ENCODE measurements around the gene ADK. TPM values are rescaled to one million over a fixed set of nuclear protein-coding genes. Genes with fewer than 3 reads are reported as not detected.
"Not testable (repeated sequence)": the region's sequence is repeated elsewhere in the genome, so short reads cannot be mapped to it uniquely, and the experiment has no call there.

The ADK gene
- total RNA-seq, 1 donor from 2014 or later, result 64.5 TPM

GRCh38 chr10:74434547-74434946 lies 283.5 kb downstream of the ADK start:
- Mint-ChIP-seq H3K9me3 (no peaks in the 10 kb centered on the region), H3K4me1 (ENCODE audit: low read depth) (peaks cover 5% of the 10 kb centered on the region), H3K27ac (no peak overlapping the region), H3K27me3 (ENCODE audit: low read depth) (no peaks in the 10 kb centered on the region), H3K4me3 (ENCODE audit: low read depth) (no peak overlapping the region), H3K36me3 (ENCODE audit: low read depth) (peaks cover 17% of the 10 kb centered on the region)
- DNase-seq (ENCODE audit: low spot score), result no peak
- intact Hi-C loops (cut with micrococcal nuclease), result no loop called here

GRCh38 chr10:74436523-74437170 lies 285.6 kb downstream of the ADK start:
- Mint-ChIP-seq H3K4me3 (ENCODE audit: low read depth) (no peak overlapping the region), H3K27me3 (ENCODE audit: low read depth) (no peaks in the 10 kb centered on the region), H3K9me3 (no peaks in the 10 kb centered on the region), H3K27ac (no peak overlapping the region), H3K36me3 (ENCODE audit: low read depth) (peaks cover 10% of the 10 kb centered on the region), H3K4me1 (ENCODE audit: low read depth) (peaks cover 5% of the 10 kb centered on the region)
- DNase-seq (ENCODE audit: low spot score), result no peak
- intact Hi-C loops (cut with micrococcal nuclease), result no loop called here

GRCh38 chr10:74437822-74438221 lies 286.8 kb downstream of the ADK start:
- H3K36me3 Mint-ChIP-seq (ENCODE audit: low read depth), result peaks cover 10% of the 10 kb centered on the region
- no peak overlapping the region for H3K4me3 Mint-ChIP-seq (ENCODE audit: low read depth)
- H3K9me3 Mint-ChIP-seq, result no peaks in the 10 kb centered on the region
- no peak for DNase-seq (ENCODE audit: low spot score)
- peaks cover 5% of the 10 kb centered on the region for H3K4me1 Mint-ChIP-seq (ENCODE audit: low read depth)
- H3K27ac Mint-ChIP-seq, result no peak overlapping the region
- intact Hi-C loops (cut with micrococcal nuclease), result no loop called here
- H3K27me3 Mint-ChIP-seq (ENCODE audit: low read depth), result no peaks in the 10 kb centered on the region

- H3K27me3 Mint-ChIP-seq (ENCODE audit: low read depth), result no peaks in the 10 kb centered on the region
- H3K4me1 Mint-ChIP-seq (ENCODE audit: low read depth), result peaks cover 5% of the 10 kb centered on the region
- H3K9me3 Mint-ChIP-seq, result no peaks in the 10 kb centered on the region
- no peak overlapping the region for H3K27ac Mint-ChIP-seq
- intact Hi-C loops (cut with micrococcal nuclease), result no loop called here
- no peak for DNase-seq (ENCODE audit: low spot score)
- H3K36me3 Mint-ChIP-seq (ENCODE audit: low read depth), result peaks cover 8% of the 10 kb centered on the region
- H3K4me3 Mint-ChIP-seq (ENCODE audit: low read depth), result no peak overlapping the region
Observed at GRCh38 chr10:74439213-74439612, 288.2 kb downstream of the ADK start.

- H3K4me3 Mint-ChIP-seq (ENCODE audit: low read depth), result no peak overlapping the region
Observed at GRCh38 chr10:74445493-74445892, 294.5 kb downstream of the ADK start.

GRCh38 chr10:74450602-74451001 lies 299.6 kb downstream of the ADK start:
- Mint-ChIP-seq H3K36me3 (ENCODE audit: low read depth) (peaks cover 11% of the 10 kb centered on the region), H3K9me3 (no peaks in the 10 kb centered on the region), H3K27ac (no peak overlapping the region), H3K4me3 (ENCODE audit: low read depth) (no peak overlapping the region), H3K4me1 (ENCODE audit: low read depth) (peaks cover 4% of the 10 kb centered on the region), H3K27me3 (ENCODE audit: low read depth) (no peaks in the 10 kb centered on the region)
- intact Hi-C loops (cut with micrococcal nuclease), result no loop called here
- no peak for DNase-seq (ENCODE audit: low spot score)

More at GRCh38 chr10:74445493-74445892, 294.5 kb downstream of the ADK start:
- Mint-ChIP-seq H3K27ac (no peak overlapping the region), H3K36me3 (ENCODE audit: low read depth) (no peaks in the 10 kb centered on the region), H3K9me3 (no peaks in the 10 kb centered on the region), H3K4me1 (ENCODE audit: low read depth) (peaks cover 3% of the 10 kb centered on the region), H3K27me3 (ENCODE audit: low read depth) (no peaks in the 10 kb centered on the region)
- no peak for DNase-seq (ENCODE audit: low spot score)
- intact Hi-C loops (cut with micrococcal nuclease), result no loop called here

GRCh38 chr10:74451127-74451829 lies 300.3 kb downstream of the ADK start:
- Mint-ChIP-seq H3K36me3 (ENCODE audit: low read depth) (peaks cover 18% of the 10 kb centered on the region), H3K27me3 (ENCODE audit: low read depth) (no peaks in the 10 kb centered on the region), H3K27ac (no peak overlapping the region), H3K4me3 (ENCODE audit: low read depth) (no peak overlapping the region), H3K4me1 (ENCODE audit: low read depth) (peaks cover 4% of the 10 kb centered on the region), H3K9me3 (peaks cover 6% of the 10 kb centered on the region)
- DNase-seq (ENCODE audit: low spot score), result no peak
- intact Hi-C loops (cut with micrococcal nuclease), result no loop called here

GRCh38 chr10:74453169-74453568 lies 302.1 kb downstream of the ADK start:
- Mint-ChIP-seq H3K9me3 (peaks cover 11% of the 10 kb centered on the region), H3K27ac (no peak overlapping the region), H3K4me3 (ENCODE audit: low read depth) (no peak overlapping the region), H3K4me1 (ENCODE audit: low read depth) (peaks cover 4% of the 10 kb centered on the region), H3K27me3 (ENCODE audit: low read depth) (no peaks in the 10 kb centered on the region), H3K36me3 (ENCODE audit: low read depth) (peaks cover 24% of the 10 kb centered on the region)
- no peak for DNase-seq (ENCODE audit: low spot score)
- intact Hi-C loops (cut with micrococcal nuclease), result no loop called here

- DNase-seq (ENCODE audit: low spot score); H3K27me3 Mint-ChIP-seq (ENCODE audit: low read depth); intact Hi-C loops (cut with micrococcal nuclease); H3K4me3 Mint-ChIP-seq (ENCODE audit: low read depth); H3K4me1 Mint-ChIP-seq (ENCODE audit: low read depth); H3K27ac Mint-ChIP-seq: not testable (repeated sequence)
- peaks cover 11% of the 10 kb centered on the region for H3K9me3 Mint-ChIP-seq
- H3K36me3 Mint-ChIP-seq (ENCODE audit: low read depth), result peaks cover 21% of the 10 kb centered on the region
Observed at GRCh38 chr10:74457478-74457877, 306.5 kb downstream of the ADK start.

- intact Hi-C loops (cut with micrococcal nuclease), result no loop called here
- no peak overlapping the region for H3K27ac Mint-ChIP-seq
Observed at GRCh38 chr10:74460812-74461211, 309.8 kb downstream of the ADK start.

GRCh38 chr10:74474022-74474713 lies 323.1 kb downstream of the ADK start:
- peaks cover 14% of the 10 kb centered on the region for H3K36me3 Mint-ChIP-seq (ENCODE audit: low read depth)
- H3K27ac Mint-ChIP-seq, result no peak overlapping the region
- no peak overlapping the region for H3K4me3 Mint-ChIP-seq (ENCODE audit: low read depth)
- intact Hi-C loops (cut with micrococcal nuclease), result no loop called here
- DNase-seq (ENCODE audit: low spot score), result no peak
- H3K9me3 Mint-ChIP-seq, result no peaks in the 10 kb centered on the region
- no peaks in the 10 kb centered on the region for H3K27me3 Mint-ChIP-seq (ENCODE audit: low read depth)
- H3K4me1 Mint-ChIP-seq (ENCODE audit: low read depth), result no peaks in the 10 kb centered on the region

More at GRCh38 chr10:74460812-74461211, 309.8 kb downstream of the ADK start:
- H3K9me3 Mint-ChIP-seq, result peaks cover 10% of the 10 kb centered on the region
- H3K4me1 Mint-ChIP-seq (ENCODE audit: low read depth), result peaks cover 5% of the 10 kb centered on the region
- peaks cover 10% of the 10 kb centered on the region for H3K36me3 Mint-ChIP-seq (ENCODE audit: low read depth)
- no peaks in the 10 kb centered on the region for H3K27me3 Mint-ChIP-seq (ENCODE audit: low read depth)
- no peak for DNase-seq (ENCODE audit: low spot score)
- no peak overlapping the region for H3K4me3 Mint-ChIP-seq (ENCODE audit: low read depth)

- intact Hi-C loops (cut with micrococcal nuclease); H3K27me3 Mint-ChIP-seq (ENCODE audit: low read depth); H3K9me3 Mint-ChIP-seq; DNase-seq (ENCODE audit: low spot score); H3K4me3 Mint-ChIP-seq (ENCODE audit: low read depth); H3K27ac Mint-ChIP-seq; H3K4me1 Mint-ChIP-seq (ENCODE audit: low read depth): not testable (repeated sequence)
- peaks cover 14% of the 10 kb centered on the region for H3K36me3 Mint-ChIP-seq (ENCODE audit: low read depth)
Observed at GRCh38 chr10:74476162-74476706, 325.2 kb downstream of the ADK start.

GRCh38 chr10:74480778-74481177 lies 329.8 kb downstream of the ADK start:
- no peaks in the 10 kb centered on the region for H3K4me1 Mint-ChIP-seq (ENCODE audit: low read depth)
- no peak overlapping the region for H3K27ac Mint-ChIP-seq
- H3K27me3 Mint-ChIP-seq (ENCODE audit: low read depth), result no peaks in the 10 kb centered on the region
- H3K9me3 Mint-ChIP-seq, result peaks cover 12% of the 10 kb centered on the region
- no peak overlapping the region for H3K4me3 Mint-ChIP-seq (ENCODE audit: low read depth)
- no peak for DNase-seq (ENCODE audit: low spot score)
- intact Hi-C loops (cut with micrococcal nuclease), result no loop called here
- H3K36me3 Mint-ChIP-seq (ENCODE audit: low read depth), result peaks cover 31% of the 10 kb centered on the region

Data from activated T-helper 2 cell treated with anti-CD3 and anti-CD28 coated beads, Interferon-gamma antibody, Interleukin-2, Interleukin-4, amounts not matched to agents 10 μg/mL and 5 μg/mL and 100 μg/mL, durations not matched to agents 14 hours and 24 hours and 36 hours (primary cell).